GM12891 (cell line): ENCODE results near the gene PPP4R1.

ENCODE experiments used
- POLR2A ChIP-seq: IDR thresholded peaks from 2 replicates; pipeline ENCODE4 v1.6.1; 2011; ENCODE audit warnings: low read depth, low read length, control low read depth
- SPI1 ChIP-seq: IDR thresholded peaks from 2 replicates; pipeline ENCODE4 v1.6.1; 2011; ENCODE audit warnings: low read depth, low read length, control low read depth
- TAF1 ChIP-seq: IDR thresholded peaks from 2 replicates; pipeline ENCODE4 v1.6.1; 2011; ENCODE audit warnings: low read depth, low read length, control low read depth

DNA sequence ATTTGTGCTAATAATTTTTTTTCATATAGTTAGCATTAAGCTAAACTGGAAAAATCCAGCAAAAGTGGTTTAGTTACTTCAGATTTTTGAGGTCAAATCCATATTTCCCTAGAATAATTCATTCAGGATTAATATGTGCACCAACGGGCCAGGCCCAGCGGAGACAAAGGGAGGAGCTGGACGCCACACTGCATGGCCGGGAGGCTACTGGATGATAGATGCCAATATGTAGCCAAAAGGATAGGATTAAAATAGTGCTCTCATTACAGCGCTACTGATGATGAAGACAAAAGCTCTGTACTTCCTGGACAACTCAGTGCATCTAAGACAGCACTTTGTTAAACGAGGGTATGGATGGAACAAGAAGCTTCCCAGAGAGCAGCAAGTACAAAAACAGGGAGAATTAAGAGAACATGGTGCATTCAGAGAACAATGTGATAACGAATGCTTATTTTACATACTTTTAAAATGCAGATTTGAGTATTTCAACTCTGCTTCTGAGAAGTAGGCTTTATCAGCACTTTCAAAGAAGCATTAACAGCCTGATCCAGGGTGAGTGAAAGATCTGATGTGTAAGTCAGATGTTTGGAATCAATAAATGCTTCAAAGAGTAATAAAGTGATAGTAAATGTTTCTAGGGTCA is 39.8 kb downstream of the PPP4R1 start:
- TF ChIP-seq TAF1 (no peak), SPI1 (no peak), POLR2A (no peak)
